Type B pancreatic cell (in vitro differentiated cells): ENCODE measurements around the gene PIP4K2A. TPM values are rescaled to one million over a fixed set of nuclear protein-coding genes. Genes with fewer than 3 reads are reported as not detected.

Experiments
- DNase-seq: peaks from one replicate; pipeline ENCODE4 v3.0.0; 2021; ENCODE audit warnings: mixed read lengths; ENCODE audit not compliant: unreplicated experiment; ENCODE audit errors: extremely low spot score
- H3K27ac Mint-ChIP-seq: 2 replicates; pipeline ENCODE4 v1.8.0; 2021; ENCODE audit warnings: mild to moderate bottlenecking, mixed read lengths
- H3K27me3 Mint-ChIP-seq: 2 replicates; pipeline ENCODE4 v1.8.0; 2021; ENCODE audit warnings: mixed read lengths
- H3K36me3 Mint-ChIP-seq: 2 replicates; pipeline ENCODE4 v1.8.0; 2021; ENCODE audit warnings: mixed read lengths
- H3K4me1 Mint-ChIP-seq: one replicate; pipeline ENCODE4 v1.8.0; 2021; ENCODE audit warnings: mixed read lengths; ENCODE audit not compliant: unreplicated experiment
- H3K4me3 Mint-ChIP-seq: 2 replicates; pipeline ENCODE4 v1.8.0; 2021; ENCODE audit warnings: mild to moderate bottlenecking, mixed read lengths
- H3K9me3 Mint-ChIP-seq: 2 replicates; pipeline ENCODE4 v1.8.0; 2021; ENCODE audit warnings: mixed read lengths
- total RNA-seq: library from RNA; stranded (reverse); gene quantifications from 2 replicates; pipeline ENCODE4 v1.2.1, GENCODE V29; 2021; ENCODE audit warnings: low replicate concordance
- TF ChIP-seq, protein P1 (sequence below): fragments of 200-600 bp; sonication (generic); conservative IDR thresholded peaks from 2 replicates; pipeline ENCODE4 v1.5.0; 2021; ENCODE audit warnings: antibody characterized with exemption, mild to moderate bottlenecking

PIP4K2A gene
- total RNA-seq, 1 donor from 2014 or later: 15.7 TPM

DNA sequence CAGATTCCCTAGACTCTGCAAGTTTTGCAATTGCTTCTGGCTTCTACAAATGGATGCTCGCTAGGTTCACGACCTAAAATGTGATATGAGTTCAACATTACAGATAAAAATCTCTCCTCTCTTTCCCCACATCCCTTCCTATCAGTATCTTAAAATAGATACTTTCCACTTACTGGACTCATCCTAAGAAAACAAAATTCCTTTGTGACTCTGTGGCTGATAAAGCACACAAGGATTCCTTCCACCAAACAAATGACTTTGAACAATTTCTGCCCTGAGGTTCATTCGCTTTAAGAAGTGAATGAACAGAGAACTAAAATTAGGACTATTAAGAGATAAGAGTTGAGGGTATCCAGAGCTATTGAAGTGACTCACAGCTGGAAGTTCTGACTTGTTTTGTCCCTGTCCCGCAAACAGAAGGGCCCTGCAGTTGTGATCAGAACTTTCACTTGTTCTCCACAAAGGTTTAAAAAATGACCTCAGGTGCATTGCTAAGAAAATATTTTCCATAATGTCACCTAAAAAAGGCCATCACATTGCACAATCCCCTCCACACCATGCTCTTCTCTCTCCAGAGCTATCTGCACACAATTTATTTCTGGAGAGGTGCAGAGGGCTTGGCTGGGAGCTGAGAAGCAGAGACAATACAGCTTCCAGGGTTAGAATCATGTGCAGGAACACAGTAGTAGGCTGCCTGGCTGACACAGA, 96.1 kb downstream of the PIP4K2A start:
- Mint-ChIP-seq H3K27me3 (no peaks in the 10 kb centered on the region), H3K4me3 (peak overlapping the region; percentile 1), H3K4me1 (peaks cover 47% of the 10 kb centered on the region), H3K36me3 (peaks cover 2% of the 10 kb centered on the region), H3K27ac (peak overlapping the region; percentile 66), H3K9me3 (peaks cover 5% of the 10 kb centered on the region)
- TF ChIP-seq, protein P1, sequence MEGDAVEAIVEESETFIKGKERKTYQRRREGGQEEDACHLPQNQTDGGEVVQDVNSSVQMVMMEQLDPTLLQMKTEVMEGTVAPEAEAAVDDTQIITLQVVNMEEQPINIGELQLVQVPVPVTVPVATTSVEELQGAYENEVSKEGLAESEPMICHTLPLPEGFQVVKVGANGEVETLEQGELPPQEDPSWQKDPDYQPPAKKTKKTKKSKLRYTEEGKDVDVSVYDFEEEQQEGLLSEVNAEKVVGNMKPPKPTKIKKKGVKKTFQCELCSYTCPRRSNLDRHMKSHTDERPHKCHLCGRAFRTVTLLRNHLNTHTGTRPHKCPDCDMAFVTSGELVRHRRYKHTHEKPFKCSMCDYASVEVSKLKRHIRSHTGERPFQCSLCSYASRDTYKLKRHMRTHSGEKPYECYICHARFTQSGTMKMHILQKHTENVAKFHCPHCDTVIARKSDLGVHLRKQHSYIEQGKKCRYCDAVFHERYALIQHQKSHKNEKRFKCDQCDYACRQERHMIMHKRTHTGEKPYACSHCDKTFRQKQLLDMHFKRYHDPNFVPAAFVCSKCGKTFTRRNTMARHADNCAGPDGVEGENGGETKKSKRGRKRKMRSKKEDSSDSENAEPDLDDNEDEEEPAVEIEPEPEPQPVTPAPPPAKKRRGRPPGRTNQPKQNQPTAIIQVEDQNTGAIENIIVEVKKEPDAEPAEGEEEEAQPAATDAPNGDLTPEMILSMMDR: no peak
- DNase-seq: no peak

DNA sequence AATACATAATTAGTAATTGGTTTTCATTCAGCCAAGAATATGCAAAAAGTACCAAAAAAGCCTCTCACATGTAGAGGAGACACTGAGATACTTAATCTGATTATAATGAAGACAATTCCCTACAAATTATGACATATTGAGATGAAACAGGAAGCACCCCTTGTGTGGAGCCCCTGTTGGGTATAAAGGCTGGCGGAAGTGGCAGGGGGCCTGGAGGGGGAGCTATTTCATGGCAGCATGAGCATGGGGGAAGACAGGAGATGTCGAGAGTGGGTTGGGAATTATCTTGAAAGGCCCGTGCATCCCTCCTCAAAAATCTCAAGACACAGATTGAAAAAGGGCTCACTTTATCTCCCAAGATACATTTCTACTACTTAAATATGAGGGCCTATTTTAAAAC, 96.9 kb downstream of the PIP4K2A start:
- Mint-ChIP-seq H3K4me1 (peaks cover 45% of the 10 kb centered on the region), H3K27ac (peak overlapping the region; percentile 66), H3K4me3 (no peak overlapping the region), H3K36me3 (peaks cover 5% of the 10 kb centered on the region), H3K27me3 (no peaks in the 10 kb centered on the region), H3K9me3 (peaks cover 5% of the 10 kb centered on the region)
- TF ChIP-seq, protein P1: no peak
- no peak for DNase-seq

GRCh38 chr10:22617051-22617450, 97.3 kb downstream of the PIP4K2A start:
- Mint-ChIP-seq H3K4me3 (no peak overlapping the region), H3K4me1 (peaks cover 45% of the 10 kb centered on the region), H3K36me3 (peaks cover 5% of the 10 kb centered on the region), H3K9me3 (peaks cover 5% of the 10 kb centered on the region), H3K27ac (no peak overlapping the region), H3K27me3 (no peaks in the 10 kb centered on the region)
- no peak for DNase-seq
- TF ChIP-seq, protein P1: no peak

GRCh38 chr10:22615819-22616499, 98.4 kb downstream of the PIP4K2A start:
- DNase-seq: no peak
- peaks cover 45% of the 10 kb centered on the region for H3K4me1 Mint-ChIP-seq
- peak overlapping the region; percentile 66 for H3K27ac Mint-ChIP-seq
- peaks cover 5% of the 10 kb centered on the region for H3K9me3 Mint-ChIP-seq
- H3K4me3 Mint-ChIP-seq: peak overlapping the region; percentile 40
- TF ChIP-seq, protein P1: no peak
- peaks cover 5% of the 10 kb centered on the region for H3K36me3 Mint-ChIP-seq
- no peaks in the 10 kb centered on the region for H3K27me3 Mint-ChIP-seq

DNA sequence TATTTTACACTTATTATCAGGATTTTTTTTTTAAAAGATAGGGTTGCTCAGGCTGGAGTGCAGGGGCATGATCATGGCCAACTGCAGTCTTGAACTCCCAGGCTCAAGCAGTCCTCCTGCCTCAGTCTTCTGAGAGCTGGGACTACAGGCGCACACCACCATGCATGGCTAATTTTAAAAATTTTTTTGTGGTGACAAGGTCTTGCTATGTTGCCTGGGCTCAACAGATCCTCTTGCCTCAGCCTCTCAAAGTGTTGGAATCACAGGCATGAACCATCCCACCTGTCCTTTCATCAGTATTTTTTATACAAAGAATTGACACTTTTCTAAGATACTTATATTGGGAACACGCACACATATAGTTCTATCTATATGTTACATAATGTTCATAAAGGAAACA, 99.3 kb downstream of the PIP4K2A start:
- TF ChIP-seq, protein P1: no peak
- no peaks in the 10 kb centered on the region for H3K27me3 Mint-ChIP-seq
- H3K27ac Mint-ChIP-seq: no peak overlapping the region
- DNase-seq: no peak
- no peak overlapping the region for H3K4me3 Mint-ChIP-seq
- peaks cover 11% of the 10 kb centered on the region for H3K36me3 Mint-ChIP-seq
- peaks cover 5% of the 10 kb centered on the region for H3K9me3 Mint-ChIP-seq
- H3K4me1 Mint-ChIP-seq: peaks cover 43% of the 10 kb centered on the region
